SK-N-SH (cell line): ENCODE results near the gene AKR7A2. TPM values are rescaled to one million over a fixed set of nuclear protein-coding genes. Genes with fewer than 3 reads are reported as not detected.

Source experiments
- CTCF ChIA-PET: fragments of 300-600, 350-600 bp; formaldehyde crosslinking; extraction: SDS; loops from one replicate; lab custom pipeline; 2021; lab: Yijun Ruan, JAX
- POLR2A ChIA-PET: fragments of 350-600 bp; sonication (Branson Sonifier 250); formaldehyde crosslinking; extraction: SDS; loops from one replicate; lab custom pipeline; 2020; ENCODE audit warnings: antibody characterized with exemption, inconsistent platforms; lab: Yijun Ruan, JAX
- DNase-seq: peaks from one replicate; pipeline ENCODE4 v3.0.0; 2012
- H2AFZ ChIP-seq: fragments of 200-600 bp; sonication (generic); 2 replicates; pipeline ENCODE4 v1.8.1; 2016; ENCODE audit warnings: antibody characterized with exemption, mild to moderate bottlenecking, low read depth
- H3F3A ChIP-seq: fragments of 200-600 bp; sonication (generic); replicated peaks from 2 replicates; pipeline ENCODE3; 2016; ENCODE audit warnings: antibody characterized with exemption, mild to moderate bottlenecking; ENCODE audit not compliant: insufficient read depth
- H3K27ac ChIP-seq, 2 experiments: fragments of 200-500 bp in 1 of 2; fragments of 200-600 bp in 1 of 2; sonication (Bioruptor generic) in 1 of 2; sonication (generic), shearing (Covaris generic) in 1 of 2; 2 replicates each; pipeline versions ENCODE4 v1.5.1 to v1.6.1; 2014 to 2016; ENCODE audit warnings: low read depth in 2 of 2, inconsistent platforms in 1 of 2, low read length in 1 of 2, mild to moderate bottlenecking in 1 of 2, mixed read lengths in 1 of 2
- H3K27me3 ChIP-seq: fragments of 200-600 bp; sonication (generic), shearing (Covaris generic); 2 replicates; pipeline ENCODE4 v1.6.1; 2016; ENCODE audit warnings: mixed run types; ENCODE audit not compliant: insufficient read depth
- H3K36me3 ChIP-seq, 2 experiments: fragments of 200-500 bp in 1 of 2; fragments of 200-600 bp in 1 of 2; sonication (Bioruptor generic) in 1 of 2; sonication (generic) in 1 of 2; replicated peaks in 1 of 2; 2 replicates each; pipeline versions ENCODE3 to v1.5.1; 2014 to 2016; ENCODE audit warnings: low read length in 1 of 2, mild to moderate bottlenecking in 1 of 2; ENCODE audit not compliant: insufficient read depth in 2 of 2, control insufficient read depth in 1 of 2
- H3K4me1 ChIP-seq, 2 experiments: fragments of 200-500 bp in 1 of 2; fragments of 200-600 bp in 1 of 2; sonication (Bioruptor generic) in 1 of 2; sonication (generic), shearing (Covaris generic) in 1 of 2; 2 replicates each; pipeline versions ENCODE4 v1.5.1 to v1.6.1; 2014 to 2016; ENCODE audit warnings: low read depth in 1 of 2, low read length in 1 of 2, mixed run types in 1 of 2; ENCODE audit not compliant: insufficient read depth in 2 of 2, control insufficient read depth in 1 of 2
- H3K4me2 ChIP-seq: fragments of 200-600 bp; sonication (generic), shearing (Covaris generic); 2 replicates; pipeline ENCODE4 v1.6.1; 2017; ENCODE audit warnings: mixed run types
- H3K4me3 ChIP-seq, 2 experiments: fragments of 200-500 bp in 1 of 2; fragments of 200-600 bp in 1 of 2; sonication (Bioruptor generic) in 1 of 2; sonication (generic), shearing (Covaris generic) in 1 of 2; 2 replicates each; pipeline versions ENCODE4 v1.5.1 to v1.8.1; 2014 to 2016; ENCODE audit warnings: low read depth in 2 of 2, inconsistent platforms in 1 of 2, low read length in 1 of 2, mild to moderate bottlenecking in 1 of 2, mixed read lengths in 1 of 2, moderate library complexity in 1 of 2
- H3K79me2 ChIP-seq: fragments of 200-600 bp; sonication (generic); 2 replicates; pipeline ENCODE4 v1.8.1; 2017; ENCODE audit warnings: mild to moderate bottlenecking; ENCODE audit not compliant: insufficient read depth
- H3K9ac ChIP-seq: fragments of 200-600 bp; sonication (generic); 2 replicates; pipeline ENCODE4 v1.6.1; 2017; ENCODE audit warnings: mixed run types
- H3K9me2 ChIP-seq: fragments of 200-600 bp; sonication (generic); 2 replicates; pipeline ENCODE4 v1.6.1; 2017; ENCODE audit warnings: mixed run types
- H3K9me3 ChIP-seq: fragments of 200-600 bp; sonication (generic); 2 replicates; pipeline ENCODE4 v1.6.1; 2017; ENCODE audit warnings: mixed run types, mild to moderate bottlenecking, moderate library complexity
- H4K20me1 ChIP-seq: fragments of 200-600 bp; sonication (generic); 2 replicates; pipeline ENCODE4 v1.6.1; 2017; ENCODE audit warnings: mild to moderate bottlenecking, mixed run types; ENCODE audit not compliant: insufficient read depth
- FOXJ3 ChIP-seq: sonication (generic); formaldehyde crosslinking; IDR thresholded peaks from 2 replicates; pipeline ENCODE4 v1.5.1; 2020; ENCODE audit warnings: mild to moderate bottlenecking, missing genetic modification reagents
- FOXM1 ChIP-seq: IDR thresholded peaks from 2 replicates; pipeline ENCODE4 v1.4.0; 2012; ENCODE audit warnings: low read depth, mild to moderate bottlenecking
- GABPA ChIP-seq: IDR thresholded peaks from 2 replicates; pipeline ENCODE4 v1.4.0; 2012; ENCODE audit warnings: low read depth, mild to moderate bottlenecking
- GATA2 ChIP-seq: sonication (generic); formaldehyde crosslinking; IDR thresholded peaks from 2 replicates; pipeline ENCODE4 v1.5.0; 2020; ENCODE audit warnings: mild to moderate bottlenecking, missing genetic modification reagents
- JUND ChIP-seq: IDR thresholded peaks from 2 replicates; pipeline ENCODE4 v1.4.0; 2012
- MXI1 ChIP-seq: IDR thresholded peaks from 2 replicates; pipeline ENCODE4 v1.6.1; 2012; ENCODE audit warnings: mild to moderate bottlenecking, low read depth, low read length, improper control_type of control experiment
- NFIC ChIP-seq: IDR thresholded peaks from 2 replicates; pipeline ENCODE4 v1.4.0; 2012; ENCODE audit warnings: borderline replicate concordance
- NRF1 ChIP-seq: IDR thresholded peaks from 2 replicates; pipeline ENCODE4 v1.6.1; 2012; ENCODE audit warnings: low read depth, mild to moderate bottlenecking, low read length
- POLR2AphosphoS5 ChIP-seq: IDR thresholded peaks from 2 replicates; pipeline ENCODE4 v1.6.1; 2012; ENCODE audit warnings: low read depth, low read length
- RCOR1 ChIP-seq: fragments of 150-350 bp; IDR thresholded peaks from 2 replicates; pipeline ENCODE4 v1.6.1; 2017; ENCODE audit warnings: antibody characterized with exemption, low read length
- RFX5 ChIP-seq: IDR thresholded peaks from 2 replicates; pipeline ENCODE4 v1.6.1; 2012; ENCODE audit warnings: mild to moderate bottlenecking, improper control_type of control experiment, low read length
- SIN3A ChIP-seq: IDR thresholded peaks from 2 replicates; pipeline ENCODE4 v1.6.1; 2012; ENCODE audit warnings: low read depth, mild to moderate bottlenecking, low read length, moderate library complexity, borderline replicate concordance
- SMC3 ChIP-seq: IDR thresholded peaks from 2 replicates; pipeline ENCODE4 v1.6.1; 2012; ENCODE audit warnings: low read depth, low read length, improper control_type of control experiment
- YY1 ChIP-seq: IDR thresholded peaks from 2 replicates; pipeline ENCODE4 v1.4.0; 2012; ENCODE audit warnings: low read depth, mild to moderate bottlenecking
- WGBS: methylation state at CpG from one replicate; pipeline ENCODE4 v1.1.6; 2017; ENCODE audit warnings: low lambda C conversion rate; 5-methylcytosine and 5-hydroxymethylcytosine counted together
- polyA plus RNA-seq, 3 experiments: library from polyadenylated mRNA; depleted of rRNA; stranded (reverse); fragments of >200 nt; gene quantifications; 2 replicates each; pipeline ENCODE4 v1.2.3, GENCODE V29; 2012
- TF ChIP-seq, protein P1 (sequence below): IDR thresholded peaks from 2 replicates; pipeline ENCODE4 v1.4.0; 2012; ENCODE audit warnings: low read depth, borderline replicate concordance
- TF ChIP-seq, protein P2 (sequence below): IDR thresholded peaks from 2 replicates; pipeline ENCODE4 v1.4.0; 2012; ENCODE audit warnings: low read depth
- TF ChIP-seq, protein P3 (sequence below): IDR thresholded peaks from 2 replicates; pipeline ENCODE4 v1.6.1; 2012; ENCODE audit warnings: mild to moderate bottlenecking, low read depth, low read length, moderate library complexity

AKR7A2 gene
- polyA plus RNA-seq, 1 of the 3 experiments (the other 2 are of a cell fraction), result 40.7 TPM

DNA sequence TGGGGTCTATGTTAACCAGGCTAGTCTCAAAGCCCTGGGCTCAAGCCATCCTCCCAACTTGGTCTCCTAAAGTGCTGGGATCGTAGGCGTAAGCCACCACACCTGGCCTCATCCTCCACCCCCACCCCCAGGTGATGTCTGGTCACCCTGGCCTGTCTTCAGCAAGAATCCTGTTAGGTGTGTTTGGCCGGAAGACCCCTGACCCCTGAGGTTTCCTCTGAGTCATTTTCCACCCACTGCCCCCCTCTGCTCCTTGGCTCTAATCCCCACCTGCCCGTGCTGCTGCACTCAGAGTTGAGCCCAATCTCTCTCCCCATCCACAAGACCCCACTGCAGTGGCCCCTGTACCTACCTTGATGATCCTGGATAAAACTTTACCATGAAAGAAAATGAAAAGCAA, 25.3 kb upstream of the AKR7A2 start:
- peaks cover 6% of the 10 kb centered on the region; the same call in 1 of the 2 replicates for H4K20me1 ChIP-seq
- no peaks in the 10 kb centered on the region for H3K9me3 ChIP-seq
- peaks cover 6% of the 10 kb centered on the region; the same call in 1 of the 2 replicates for H3K79me2 ChIP-seq
- ChIA-PET CTCF (interaction anchor here (13.7 kb wide), 1 partner anchor 312 kb away, joined by 235 read pairs; the partner anchor contains the start of gene NBL1), POLR2A (no interaction called here)
- H3K27me3 ChIP-seq, result no peaks in the 10 kb centered on the region
- 93% methylated on average over 1 of the region's 4 CpGs for WGBS
- no peak overlapping the region for H3K9ac ChIP-seq
- H3K27ac ChIP-seq, result peak overlapping the region in 1 of 2 experiments; percentile 12; a peak in 1 of 4 replicates
- no peaks in the 10 kb centered on the region for H3K9me2 ChIP-seq
- DNase-seq, result no peak
- TF ChIP-seq, protein P1, sequence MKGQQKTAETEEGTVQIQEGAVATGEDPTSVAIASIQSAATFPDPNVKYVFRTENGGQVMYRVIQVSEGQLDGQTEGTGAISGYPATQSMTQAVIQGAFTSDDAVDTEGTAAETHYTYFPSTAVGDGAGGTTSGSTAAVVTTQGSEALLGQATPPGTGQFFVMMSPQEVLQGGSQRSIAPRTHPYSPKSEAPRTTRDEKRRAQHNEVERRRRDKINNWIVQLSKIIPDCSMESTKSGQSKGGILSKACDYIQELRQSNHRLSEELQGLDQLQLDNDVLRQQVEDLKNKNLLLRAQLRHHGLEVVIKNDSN, result no peak
- TF ChIP-seq SIN3A (no peak), POLR2AphosphoS5 (no peak), SMC3 (no peak), YY1 (no peak), FOXM1 (no peak), RCOR1 (no peak), GABPA (no peak), NFIC (no peak), JUND (no peak), MXI1 (no peak), NRF1 (no peak), RFX5 (no peak), GATA2 (CRISPR knock-in tag) (no peak), FOXJ3 (no peak)
- TF ChIP-seq, protein P2, sequence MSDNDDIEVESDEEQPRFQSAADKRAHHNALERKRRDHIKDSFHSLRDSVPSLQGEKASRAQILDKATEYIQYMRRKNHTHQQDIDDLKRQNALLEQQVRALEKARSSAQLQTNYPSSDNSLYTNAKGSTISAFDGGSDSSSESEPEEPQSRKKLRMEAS, result no peak
- TF ChIP-seq, protein P3, sequence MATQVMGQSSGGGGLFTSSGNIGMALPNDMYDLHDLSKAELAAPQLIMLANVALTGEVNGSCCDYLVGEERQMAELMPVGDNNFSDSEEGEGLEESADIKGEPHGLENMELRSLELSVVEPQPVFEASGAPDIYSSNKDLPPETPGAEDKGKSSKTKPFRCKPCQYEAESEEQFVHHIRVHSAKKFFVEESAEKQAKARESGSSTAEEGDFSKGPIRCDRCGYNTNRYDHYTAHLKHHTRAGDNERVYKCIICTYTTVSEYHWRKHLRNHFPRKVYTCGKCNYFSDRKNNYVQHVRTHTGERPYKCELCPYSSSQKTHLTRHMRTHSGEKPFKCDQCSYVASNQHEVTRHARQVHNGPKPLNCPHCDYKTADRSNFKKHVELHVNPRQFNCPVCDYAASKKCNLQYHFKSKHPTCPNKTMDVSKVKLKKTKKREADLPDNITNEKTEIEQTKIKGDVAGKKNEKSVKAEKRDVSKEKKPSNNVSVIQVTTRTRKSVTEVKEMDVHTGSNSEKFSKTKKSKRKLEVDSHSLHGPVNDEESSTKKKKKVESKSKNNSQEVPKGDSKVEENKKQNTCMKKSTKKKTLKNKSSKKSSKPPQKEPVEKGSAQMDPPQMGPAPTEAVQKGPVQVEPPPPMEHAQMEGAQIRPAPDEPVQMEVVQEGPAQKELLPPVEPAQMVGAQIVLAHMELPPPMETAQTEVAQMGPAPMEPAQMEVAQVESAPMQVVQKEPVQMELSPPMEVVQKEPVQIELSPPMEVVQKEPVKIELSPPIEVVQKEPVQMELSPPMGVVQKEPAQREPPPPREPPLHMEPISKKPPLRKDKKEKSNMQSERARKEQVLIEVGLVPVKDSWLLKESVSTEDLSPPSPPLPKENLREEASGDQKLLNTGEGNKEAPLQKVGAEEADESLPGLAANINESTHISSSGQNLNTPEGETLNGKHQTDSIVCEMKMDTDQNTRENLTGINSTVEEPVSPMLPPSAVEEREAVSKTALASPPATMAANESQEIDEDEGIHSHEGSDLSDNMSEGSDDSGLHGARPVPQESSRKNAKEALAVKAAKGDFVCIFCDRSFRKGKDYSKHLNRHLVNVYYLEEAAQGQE, result no peak
- H2AFZ ChIP-seq, result no peak overlapping the region
- H3F3A ChIP-seq, result peaks cover 3% of the 10 kb centered on the region
- peaks cover 3 to 27% of the 10 kb centered on the region in 2 experiments for H3K36me3 ChIP-seq
- no peak overlapping the region for H3K4me3 ChIP-seq
- no peak overlapping the region for H3K4me2 ChIP-seq
- peaks cover 0 to 45% of the 10 kb centered on the region in 2 experiments; a peak in 2 of 4 replicates for H3K4me1 ChIP-seq
